GM21619 (cell line): ENCODE data around the gene MTIF3.

Experiments used
- ATAC-seq: cut with Tn5 transposase; IDR thresholded peaks from one replicate; pipeline ENCODE4 v1.9.1; 2021; ENCODE audit not compliant: unreplicated experiment

MTIF3 gene

GRCh38 chr13:27449936-27450828, at the start of gene MTIF3:
Gene MTIF3, minus strand, starts transcription at chr13:27450564. Its CDS starts 10,116 bp downstream, at chr13:27440448.
- peak; percentile 79 for ATAC-seq

DNA sequence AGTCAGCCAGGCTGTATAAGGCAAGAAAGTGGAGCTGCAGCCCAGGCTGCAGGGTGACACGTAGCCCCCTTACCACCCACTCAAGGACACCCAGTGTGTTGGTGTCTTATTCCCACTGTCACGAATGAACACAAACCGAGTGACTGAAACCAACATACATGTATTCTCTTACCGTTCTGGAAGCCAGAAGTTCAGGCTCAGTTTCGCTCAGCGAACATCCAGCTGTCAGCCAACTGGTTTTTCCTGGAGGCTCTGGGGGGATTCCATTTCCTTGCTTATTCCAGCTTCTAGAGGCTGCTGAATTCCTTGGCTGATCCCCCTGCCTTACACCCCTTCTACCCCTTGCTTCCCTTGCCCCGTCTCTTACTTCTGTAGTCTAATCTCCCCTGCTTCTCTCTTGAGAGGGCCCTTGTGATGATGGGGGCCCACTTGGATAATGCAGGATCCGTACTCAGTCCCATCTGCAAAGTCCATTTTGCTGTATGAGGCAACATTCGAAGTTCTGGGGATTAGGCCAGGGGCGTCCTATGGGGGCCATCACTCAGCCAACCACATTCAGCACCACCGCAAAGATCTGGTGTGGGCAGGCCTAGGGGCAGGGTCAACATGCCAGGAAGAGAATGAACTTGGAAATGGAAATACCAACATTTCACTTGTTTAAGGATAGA, 47.3 kb upstream of the MTIF3 start:
- ATAC-seq: no peak

- ATAC-seq: no peak
Measured at GRCh38 chr13:27496536-27497273, 46.3 kb upstream of the MTIF3 start.

GRCh38 chr13:27496006-27496405, 45.6 kb upstream of the MTIF3 start:
- no peak for ATAC-seq

DNA sequence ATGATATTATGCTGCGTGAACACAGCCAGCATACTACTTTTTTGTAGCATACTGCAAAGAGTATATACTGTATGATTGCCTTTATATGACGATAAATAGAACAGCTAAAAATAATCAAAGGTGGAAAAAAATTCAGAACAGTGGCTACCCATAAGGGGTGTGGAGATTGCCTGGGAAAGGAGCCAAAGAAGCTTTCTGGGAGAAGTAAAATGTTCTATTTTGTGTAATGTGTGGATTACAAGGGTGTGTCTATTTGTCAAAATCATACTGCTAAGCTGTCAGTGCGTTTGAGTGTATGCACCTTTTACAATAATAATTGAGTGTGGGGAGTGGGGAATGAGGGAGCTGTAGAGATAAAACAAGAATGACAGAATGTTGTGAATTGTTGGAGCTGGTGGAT, 45.2 kb upstream of the MTIF3 start:
- no peak for ATAC-seq

- ATAC-seq: no peak
Measured at GRCh38 chr13:27493981-27494380, 43.6 kb upstream of the MTIF3 start.

DNA sequence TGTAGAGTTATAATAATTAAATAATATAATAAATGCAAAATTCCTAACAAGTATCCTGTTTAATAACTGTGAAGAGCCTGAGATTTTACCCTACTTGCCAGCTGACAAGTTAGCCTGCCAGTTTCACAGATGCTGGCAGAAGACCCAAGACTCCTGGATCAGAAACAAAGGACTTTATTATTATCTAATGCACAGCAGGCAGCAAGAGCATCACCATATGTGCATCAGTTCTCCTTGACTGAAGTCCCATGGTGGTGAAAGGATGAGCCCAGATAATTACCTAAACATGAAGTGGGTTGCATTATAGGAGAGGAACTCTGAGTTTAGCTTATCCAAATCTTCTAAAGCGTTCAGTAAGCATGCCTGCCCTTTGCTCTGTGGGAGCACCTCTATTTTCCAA, 39.1 kb upstream of the MTIF3 start:
- ATAC-seq: no peak

- no peak for ATAC-seq
Measured at GRCh38 chr13:27487776-27488175, 37.4 kb upstream of the MTIF3 start.

GRCh38 chr13:27483421-27483820, 33.1 kb upstream of the MTIF3 start:
- ATAC-seq: no peak

GRCh38 chr13:27482983-27483382, 32.6 kb upstream of the MTIF3 start:
- peak; percentile 88 for ATAC-seq

DNA sequence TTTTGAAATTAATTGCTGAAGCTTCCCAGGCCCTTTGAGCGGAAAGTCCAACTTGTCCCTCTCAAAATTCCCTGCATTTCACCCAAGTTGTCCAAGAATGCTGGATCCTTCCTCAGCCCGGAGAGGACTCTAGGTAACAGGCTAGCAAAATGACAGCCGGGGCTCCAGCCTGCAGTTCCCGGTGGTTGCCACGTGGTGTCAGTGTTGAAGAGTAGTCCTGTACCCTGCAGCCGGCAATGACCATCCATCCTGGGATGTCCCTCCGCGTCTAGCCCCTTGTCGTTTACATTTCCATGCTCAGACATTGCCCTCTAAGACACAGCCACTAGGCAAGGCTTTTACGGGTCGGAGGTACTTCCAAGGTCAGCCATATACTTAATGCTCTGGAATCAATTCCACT, 31.4 kb upstream of the MTIF3 start:
- ATAC-seq: no peak

- ATAC-seq: peak; percentile 46
Measured at GRCh38 chr13:27476943-27477703, 26.8 kb upstream of the MTIF3 start.

DNA sequence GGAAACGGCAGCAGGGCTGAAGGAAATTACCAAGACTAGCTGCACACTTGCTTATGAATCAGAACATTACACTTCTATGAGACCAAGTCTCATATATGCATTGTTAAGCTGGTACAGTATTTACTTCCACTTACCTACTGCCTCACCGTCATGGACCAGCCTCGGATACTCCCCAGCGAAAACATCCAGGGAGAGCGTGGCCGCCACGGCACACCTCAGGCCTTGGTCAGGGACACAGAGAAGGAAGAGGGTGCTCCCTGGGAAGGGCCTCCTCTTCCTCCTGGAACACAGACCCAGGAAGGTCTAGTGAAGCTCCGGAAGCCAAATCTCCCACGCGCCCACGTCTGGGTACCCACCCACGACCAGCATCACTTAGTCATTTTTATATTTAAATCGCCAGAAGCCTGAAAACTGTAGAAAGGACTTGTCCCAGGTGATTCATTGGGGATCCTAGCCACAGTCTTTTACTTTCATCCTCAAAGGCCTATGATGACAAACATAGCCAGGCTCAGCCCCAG, 24.4 kb upstream of the MTIF3 start:
- ATAC-seq: no peak

DNA sequence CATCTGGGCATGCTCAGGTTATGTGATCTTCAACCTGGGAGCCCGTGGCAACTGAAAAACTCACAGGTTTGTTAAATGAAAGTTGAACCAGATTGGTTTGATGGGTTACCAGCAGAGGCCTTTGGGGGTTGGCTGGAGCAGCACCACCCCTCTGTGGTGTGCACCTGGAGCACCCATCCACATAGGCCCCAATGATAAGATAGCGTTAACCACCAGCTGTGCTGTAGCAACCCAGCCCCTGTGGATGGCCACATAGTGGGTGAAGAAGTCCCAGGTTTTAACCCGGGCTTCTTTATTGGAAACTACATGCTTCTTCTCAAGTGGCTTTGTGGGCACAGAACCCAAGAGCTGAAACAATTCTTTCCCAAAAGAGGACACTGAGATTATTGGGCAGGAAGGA, 22.6 kb upstream of the MTIF3 start:
- ATAC-seq: no peak

DNA sequence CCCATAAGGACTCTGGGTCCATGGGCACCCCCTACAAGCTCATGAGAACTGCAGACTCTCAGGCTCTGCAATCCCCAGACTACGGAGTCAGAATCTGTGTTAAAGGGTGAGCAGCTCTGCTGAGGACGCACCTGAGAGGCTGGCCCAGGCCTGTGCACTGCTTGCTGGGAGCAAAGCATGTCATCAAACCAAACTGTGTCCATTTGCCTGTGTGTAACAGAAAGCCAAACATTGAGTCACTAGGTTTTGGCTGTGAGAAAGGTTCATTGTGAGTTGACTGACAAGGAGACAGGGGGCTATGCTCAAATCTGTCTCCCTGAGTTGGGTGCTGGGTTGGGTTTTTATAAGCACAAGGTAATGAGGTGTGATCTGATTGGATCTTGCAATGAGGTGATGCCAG, 22.1 kb upstream of the MTIF3 start:
- no peak for ATAC-seq

GRCh38 chr13:27470075-27470820, 19.9 kb upstream of the MTIF3 start:
- no peak for ATAC-seq

GRCh38 chr13:27466513-27466912, 16.1 kb upstream of the MTIF3 start:
- no peak for ATAC-seq

DNA sequence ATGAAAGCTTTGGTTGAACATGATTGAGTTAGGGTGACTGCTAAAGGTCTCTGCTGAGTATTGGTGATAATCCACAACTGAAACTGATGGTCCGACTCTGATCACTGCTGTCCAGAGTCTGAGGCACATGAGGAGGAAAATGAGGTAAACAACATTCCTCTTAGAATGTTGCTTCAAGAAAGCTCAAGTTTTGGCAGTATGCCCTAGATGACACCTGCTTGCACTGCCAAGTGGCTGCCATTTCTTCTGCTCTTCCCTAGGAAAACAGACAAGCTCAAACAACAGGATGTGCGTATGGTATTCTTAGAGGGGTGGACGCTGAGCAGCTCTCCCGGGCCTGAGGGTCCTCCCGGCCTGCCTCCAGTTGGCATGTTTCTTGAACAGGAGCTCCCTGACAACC, 15.2 kb upstream of the MTIF3 start:
- no peak for ATAC-seq

DNA sequence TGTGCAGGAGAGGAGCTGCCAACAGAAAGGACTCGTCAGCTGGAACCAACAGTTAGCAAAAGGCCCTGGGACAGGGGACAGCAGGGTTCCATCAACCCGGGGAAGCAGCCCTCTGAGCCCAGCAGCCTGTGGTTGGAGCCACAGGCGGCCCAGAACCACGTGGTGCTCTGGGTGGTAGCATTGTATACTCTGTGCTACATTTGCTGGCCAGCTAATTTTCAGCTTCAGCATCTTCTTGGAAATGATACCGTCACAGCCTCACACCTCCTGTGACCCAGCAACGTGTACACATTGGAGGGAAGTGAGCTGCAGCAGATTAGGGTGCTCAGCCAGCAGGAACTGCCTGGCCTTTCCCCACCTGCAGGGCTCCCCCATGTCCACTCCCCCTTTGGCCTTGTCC, 13.1 kb upstream of the MTIF3 start:
- no peak for ATAC-seq
